HUES6 (cell line): ENCODE data around the gene SCP2.
"Not testable (repeated sequence)": the region's sequence is repeated elsewhere in the genome, so short reads cannot be mapped to it uniquely, and the experiment has no call there.

ENCODE experiments used
- H3K27ac ChIP-seq: 2 replicates; pipeline ENCODE4 v1.7.0; 2013; ENCODE audit warnings: low read depth, mild to moderate bottlenecking, low read length, inconsistent platforms
- H3K27me3 ChIP-seq: 2 replicates; pipeline ENCODE4 v1.6.1; 2013; ENCODE audit warnings: low read length; ENCODE audit not compliant: control insufficient read depth, insufficient read depth
- H3K36me3 ChIP-seq: 2 replicates; pipeline ENCODE4 v1.6.1; 2013; ENCODE audit warnings: low read length; ENCODE audit not compliant: control insufficient read depth, insufficient read depth
- H3K4me1 ChIP-seq: 2 replicates; pipeline ENCODE4 v1.6.1; 2013; ENCODE audit warnings: low read length; ENCODE audit not compliant: control insufficient read depth, insufficient read depth
- H3K4me3 ChIP-seq: 2 replicates; pipeline ENCODE4 v1.5.1; 2013; ENCODE audit warnings: low read depth, low read length
- H3K9ac ChIP-seq: one replicate; pipeline ENCODE4 v1.6.1; 2013; ENCODE audit warnings: mild to moderate bottlenecking, low read length
- H3K9me3 ChIP-seq: 2 replicates; pipeline ENCODE4 v1.6.1; 2013; ENCODE audit warnings: low read depth, low read length; ENCODE audit not compliant: control insufficient read depth, insufficient read depth

SCP2 gene

GRCh38 chr1:52943876-52944416 is 16.9 kb downstream of the SCP2 start:
- H3K27ac ChIP-seq, result no peak overlapping the region
- no peaks in the 10 kb centered on the region for H3K4me1 ChIP-seq
- no peaks in the 10 kb centered on the region for H3K36me3 ChIP-seq
- H3K27me3 ChIP-seq, result no peaks in the 10 kb centered on the region
- H3K4me3 ChIP-seq, result no peak overlapping the region
- H3K9me3 ChIP-seq, result no peaks in the 10 kb centered on the region
- H3K9ac ChIP-seq, result no peak overlapping the region

GRCh38 chr1:52944566-52944965 is 17.5 kb downstream of the SCP2 start:
- no peak overlapping the region for H3K9ac ChIP-seq
- no peak overlapping the region for H3K27ac ChIP-seq
- H3K36me3 ChIP-seq, result no peaks in the 10 kb centered on the region
- no peak overlapping the region for H3K4me3 ChIP-seq
- H3K4me1 ChIP-seq, result no peaks in the 10 kb centered on the region
- H3K27me3 ChIP-seq, result no peaks in the 10 kb centered on the region
- H3K9me3 ChIP-seq, result peaks cover 3% of the 10 kb centered on the region; the same call in 1 of the 2 replicates

GRCh38 chr1:52947490-52947889 is 20.4 kb downstream of the SCP2 start:
- H3K9me3 ChIP-seq, result peaks cover 3% of the 10 kb centered on the region; the same call in 1 of the 2 replicates
- no peaks in the 10 kb centered on the region for H3K36me3 ChIP-seq
- no peak overlapping the region for H3K9ac ChIP-seq

GRCh38 chr1:52949602-52950001 is 22.5 kb downstream of the SCP2 start:
- not testable (repeated sequence) for H3K4me3 ChIP-seq, H3K4me1 ChIP-seq, H3K27ac ChIP-seq, H3K9ac ChIP-seq, H3K27me3 ChIP-seq, H3K36me3 ChIP-seq, H3K9me3 ChIP-seq

More at GRCh38 chr1:52947490-52947889, 20.4 kb downstream of the SCP2 start:
- H3K27ac ChIP-seq, result no peak overlapping the region
- H3K27me3 ChIP-seq, result no peaks in the 10 kb centered on the region
- H3K4me3 ChIP-seq, result no peak overlapping the region
- no peaks in the 10 kb centered on the region for H3K4me1 ChIP-seq

GRCh38 chr1:52952112-52952511 is 25.0 kb downstream of the SCP2 start:
- H3K9me3 ChIP-seq, result peaks cover 3% of the 10 kb centered on the region; the same call in 1 of the 2 replicates
- no peak overlapping the region for H3K27ac ChIP-seq
- H3K27me3 ChIP-seq, result no peaks in the 10 kb centered on the region
- H3K4me3 ChIP-seq, result no peak overlapping the region
- H3K36me3 ChIP-seq, result no peaks in the 10 kb centered on the region
- H3K9ac ChIP-seq, result no peak overlapping the region
- no peaks in the 10 kb centered on the region for H3K4me1 ChIP-seq

- no peaks in the 10 kb centered on the region for H3K4me1 ChIP-seq
- H3K36me3 ChIP-seq, result no peaks in the 10 kb centered on the region
- H3K27me3 ChIP-seq, result no peaks in the 10 kb centered on the region
- H3K27ac ChIP-seq, result no peak overlapping the region
- no peaks in the 10 kb centered on the region for H3K9me3 ChIP-seq
- H3K4me3 ChIP-seq, result no peak overlapping the region
- H3K9ac ChIP-seq, result no peak overlapping the region
Observed at GRCh38 chr1:52955129-52955970, 28.3 kb downstream of the SCP2 start.

- H3K4me1 ChIP-seq, result no peaks in the 10 kb centered on the region
- H3K4me3 ChIP-seq, result no peak overlapping the region
- no peak overlapping the region for H3K27ac ChIP-seq
- no peaks in the 10 kb centered on the region for H3K27me3 ChIP-seq
- no peaks in the 10 kb centered on the region for H3K36me3 ChIP-seq
- no peak overlapping the region for H3K9ac ChIP-seq
- H3K9me3 ChIP-seq, result no peaks in the 10 kb centered on the region
Observed at GRCh38 chr1:52963101-52963500, 36.0 kb downstream of the SCP2 start.

GRCh38 chr1:52967666-52968065 is 40.6 kb downstream of the SCP2 start:
- Histone ChIP-seq H3K36me3 (no peaks in the 10 kb centered on the region), H3K27ac (no peak overlapping the region), H3K4me3 (no peak overlapping the region), H3K4me1 (0 out of 2 replicates have a peak, but pooled peaks cover 2% of the 10 kb centered on the region), H3K9ac (no peak overlapping the region), H3K9me3 (no peaks in the 10 kb centered on the region), H3K27me3 (no peaks in the 10 kb centered on the region)

GRCh38 chr1:52969234-52969633 is 42.2 kb downstream of the SCP2 start:
- H3K36me3 ChIP-seq, H3K9me3 ChIP-seq, H3K9ac ChIP-seq, H3K27ac ChIP-seq, H3K4me1 ChIP-seq, H3K4me3 ChIP-seq, H3K27me3 ChIP-seq: not testable (repeated sequence)

- no peaks in the 10 kb centered on the region for H3K9me3 ChIP-seq
- no peak overlapping the region for H3K9ac ChIP-seq
- no peak overlapping the region for H3K4me3 ChIP-seq
- H3K4me1 ChIP-seq, result 0 out of 2 replicates have a peak, but pooled peaks cover 2% of the 10 kb centered on the region
- no peaks in the 10 kb centered on the region for H3K36me3 ChIP-seq
- H3K27ac ChIP-seq, result no peak overlapping the region
- H3K27me3 ChIP-seq, result no peaks in the 10 kb centered on the region
Observed at GRCh38 chr1:52970149-52970548, 43.1 kb downstream of the SCP2 start.

GRCh38 chr1:52973841-52974240 is 46.8 kb downstream of the SCP2 start:
- Histone ChIP-seq H3K4me3 (no peak overlapping the region), H3K27me3 (no peaks in the 10 kb centered on the region), H3K9me3 (no peaks in the 10 kb centered on the region), H3K9ac (no peak overlapping the region), H3K27ac (no peak overlapping the region), H3K4me1 (peaks cover 23% of the 10 kb centered on the region), H3K36me3 (no peaks in the 10 kb centered on the region)
